MM.1S (cell line): Measurements from ENCODE around the gene ACTN1.

ENCODE experiments used
- DNase-seq: peaks from one replicate; pipeline ENCODE4 v3.0.0-alpha.2; 2015
- H2AFZ ChIP-seq: fragments of 300-600 bp; sonication (generic); 2 replicates; pipeline ENCODE4 v1.6.0; 2016; ENCODE audit warnings: antibody characterized with exemption, low read length
- H3F3A ChIP-seq: fragments of 300-600 bp; sonication (generic); 2 replicates; pipeline ENCODE4 v1.6.1; 2016; ENCODE audit warnings: mild to moderate bottlenecking, antibody characterized with exemption, low read length, moderate library complexity, mixed read lengths; ENCODE audit not compliant: insufficient read depth
- H3K27ac ChIP-seq: fragments of 300-600 bp; sonication (generic); 2 replicates; pipeline ENCODE4 v1.5.1; 2016; ENCODE audit warnings: mild to moderate bottlenecking, low read length
- H3K27me3 ChIP-seq: fragments of 300-600 bp; sonication (generic); replicated peaks from 2 replicates; pipeline ENCODE4 v1.6.0; 2016; ENCODE audit warnings: low read length; ENCODE audit not compliant: insufficient read depth
- H3K36me3 ChIP-seq: fragments of 300-600 bp; sonication (generic); replicated peaks from 2 replicates; pipeline ENCODE4 v1.6.1; 2016; ENCODE audit warnings: mild to moderate bottlenecking, low read length, mixed read lengths; ENCODE audit not compliant: insufficient read depth
- H3K4me1 ChIP-seq: fragments of 300-600 bp; sonication (generic); 2 replicates; pipeline ENCODE4 v1.6.1; 2016; ENCODE audit warnings: low read length, mixed read lengths
- H3K4me2 ChIP-seq: fragments of 300-600 bp; sonication (generic); 2 replicates; pipeline ENCODE4 v1.6.0; 2016; ENCODE audit warnings: low read depth, low read length
- H3K4me3 ChIP-seq: fragments of 300-600 bp; sonication (generic); 2 replicates; pipeline ENCODE4 v1.5.1; 2016; ENCODE audit warnings: low read length, mixed read lengths
- H3K79me2 ChIP-seq: fragments of 300-600 bp; sonication (generic); 2 replicates; pipeline ENCODE4 v1.6.1; 2016; ENCODE audit warnings: mixed run types, low read length, mixed read lengths
- H3K9ac ChIP-seq: fragments of 300-600 bp; sonication (generic); 2 replicates; pipeline ENCODE4 v1.6.1; 2016; ENCODE audit warnings: low read length, mixed read lengths
- H3K9me2 ChIP-seq: fragments of 300-600 bp; sonication (generic); replicated peaks from 2 replicates; pipeline ENCODE4 v1.6.1; 2016; ENCODE audit warnings: mild to moderate bottlenecking, low read length, mixed read lengths; ENCODE audit not compliant: insufficient read depth
- H3K9me3 ChIP-seq: fragments of 300-600 bp; sonication (generic); replicated peaks from 2 replicates; pipeline ENCODE4 v1.6.1; 2016; ENCODE audit warnings: mild to moderate bottlenecking, low read length, mixed read lengths; ENCODE audit not compliant: insufficient read depth
- H4K20me1 ChIP-seq: fragments of 300-600 bp; sonication (generic); 2 replicates; pipeline ENCODE4 v1.6.1; 2016; ENCODE audit warnings: mild to moderate bottlenecking, low read length, moderate library complexity, mixed read lengths; ENCODE audit not compliant: insufficient read depth
- CTCF ChIP-seq: fragments of 300-600 bp; sonication (generic); IDR thresholded peaks from 2 replicates; pipeline ENCODE4 v1.5.1; 2016; ENCODE audit warnings: antibody characterized with exemption, low read length, mixed read lengths
- EZH2 ChIP-seq: fragments of 300-600 bp; sonication (generic); optimal IDR thresholded peaks from 2 replicates; pipeline ENCODE3; 2017; ENCODE audit warnings: low read depth, mild to moderate bottlenecking, antibody characterized with exemption, low read length, mixed read lengths
- EZH2phosphoT487 ChIP-seq: fragments of 300-600 bp; sonication (generic); IDR thresholded peaks from 2 replicates; pipeline ENCODE4 v1.6.1; 2018; ENCODE audit warnings: antibody characterized with exemption, low read length

Gene ACTN1

GRCh38 chr14:68998062-68998461, 19.0 kb upstream of the ACTN1 start:
- Histone ChIP-seq H3K36me3 (no peaks in the 10 kb centered on the region), H3K9ac (no peak overlapping the region)

GRCh38 chr14:68995731-68996130, 16.6 kb upstream of the ACTN1 start:
- TF ChIP-seq CTCF (no peak), EZH2phosphoT487 (no peak), EZH2 (no peak)
- Histone ChIP-seq H3K4me3 (no peak overlapping the region), H3K79me2 (no peaks in the 10 kb centered on the region), H3K4me2 (no peak overlapping the region), H3K4me1 (no peaks in the 10 kb centered on the region), H4K20me1 (no peaks in the 10 kb centered on the region), H3K9me2 (no peaks in the 10 kb centered on the region), H3F3A (no peaks in the 10 kb centered on the region), H3K9me3 (no peaks in the 10 kb centered on the region), H3K9ac (no peak overlapping the region), H3K27ac (no peak overlapping the region), H3K27me3 (no peaks in the 10 kb centered on the region), H3K36me3 (no peaks in the 10 kb centered on the region), H2AFZ (no peak overlapping the region)
- DNase-seq: no peak

More at GRCh38 chr14:68998062-68998461, 19.0 kb upstream of the ACTN1 start:
- no peak overlapping the region for H3K4me2 ChIP-seq
- no peaks in the 10 kb centered on the region for H3K9me3 ChIP-seq
- H3K4me1 ChIP-seq: no peaks in the 10 kb centered on the region
- H3K27ac ChIP-seq: no peak overlapping the region
- H4K20me1 ChIP-seq: no peaks in the 10 kb centered on the region
- no peak for DNase-seq
- no peak overlapping the region for H2AFZ ChIP-seq
- no peak overlapping the region for H3K4me3 ChIP-seq
- no peaks in the 10 kb centered on the region for H3K27me3 ChIP-seq
- no peaks in the 10 kb centered on the region for H3F3A ChIP-seq
- TF ChIP-seq EZH2phosphoT487 (no peak), EZH2 (no peak), CTCF (no peak)
- no peaks in the 10 kb centered on the region for H3K79me2 ChIP-seq
- H3K9me2 ChIP-seq: no peaks in the 10 kb centered on the region

- Histone ChIP-seq H3K4me2 (no peak overlapping the region), H3K36me3 (no peaks in the 10 kb centered on the region), H3K9ac (no peak overlapping the region), H3K4me3 (no peak overlapping the region), H2AFZ (no peak overlapping the region), H3K4me1 (no peaks in the 10 kb centered on the region), H3F3A (no peaks in the 10 kb centered on the region), H3K27ac (no peak overlapping the region), H3K9me2 (no peaks in the 10 kb centered on the region), H3K27me3 (no peaks in the 10 kb centered on the region), H3K79me2 (no peaks in the 10 kb centered on the region), H4K20me1 (no peaks in the 10 kb centered on the region), H3K9me3 (no peaks in the 10 kb centered on the region)
- no peak for DNase-seq
- TF ChIP-seq CTCF: no peak
- no peak for TF ChIP-seq EZH2
- no peak for TF ChIP-seq EZH2phosphoT487
These were observed 15.0 kb upstream of the ACTN1 start for GRCh38 chr14:68994056-68994455.
